ENCODE measurements around the gene MED13. TPM values are rescaled to one million over a fixed set of nuclear protein-coding genes. Genes with fewer than 3 reads are reported as not detected.

MED13 gene
- total RNA-seq, 1 experiment from 2014 or later = 77.6 TPM

DNA sequence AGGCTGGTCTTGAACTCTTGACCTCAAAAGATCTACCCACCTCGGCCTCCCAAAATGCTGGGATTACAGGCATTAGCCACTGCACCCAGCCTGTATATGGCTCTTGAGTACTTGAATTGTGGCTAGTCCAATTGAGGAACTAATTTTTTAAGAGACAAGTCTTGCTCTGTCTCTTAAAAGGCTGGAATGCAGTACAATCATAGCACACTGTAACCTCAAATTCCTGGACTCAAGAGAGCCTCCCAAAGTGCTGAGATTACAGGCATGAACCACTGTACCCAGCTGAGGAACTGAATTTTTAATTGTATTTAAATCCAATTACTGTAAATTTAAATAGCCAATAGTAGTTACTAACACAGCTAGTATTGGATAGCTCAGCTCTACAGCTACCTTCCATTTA, 50.6 kb downstream of the MED13 start:
- peaks cover 1% of the 10 kb centered on the region; the same call in 1 of the 2 replicates for H3K36me3 ChIP-seq (ENCODE audit: control insufficient read depth, insufficient read depth, low read length)
- no peak for DNase-seq
- H3K9me3 ChIP-seq = no peaks in the 10 kb centered on the region
- no peaks in the 10 kb centered on the region for H3K4me1 ChIP-seq
- H3K9me3 Mint-ChIP-seq (ENCODE audit: unreplicated experiment) = no peaks in the 10 kb centered on the region
- no peaks in the 10 kb centered on the region for H3K27me3 ChIP-seq (replicated peaks; ENCODE audit: control insufficient read depth, insufficient read depth, low read length)
- no peak overlapping the region for H3K4me3 Mint-ChIP-seq (ENCODE audit: unreplicated experiment)
- H3K4me1 Mint-ChIP-seq (ENCODE audit: low read depth, unreplicated experiment) = no peaks in the 10 kb centered on the region
- H3K27ac Mint-ChIP-seq (ENCODE audit: unreplicated experiment) = no peak overlapping the region
- H3K27me3 Mint-ChIP-seq (ENCODE audit: insufficient read depth, unreplicated experiment) = no peaks in the 10 kb centered on the region
- CTCF ChIA-PET = no interaction called here
- BruUV-seq (replicated peaks) = no TSS peak
- TF ChIP-seq, protein P1, sequence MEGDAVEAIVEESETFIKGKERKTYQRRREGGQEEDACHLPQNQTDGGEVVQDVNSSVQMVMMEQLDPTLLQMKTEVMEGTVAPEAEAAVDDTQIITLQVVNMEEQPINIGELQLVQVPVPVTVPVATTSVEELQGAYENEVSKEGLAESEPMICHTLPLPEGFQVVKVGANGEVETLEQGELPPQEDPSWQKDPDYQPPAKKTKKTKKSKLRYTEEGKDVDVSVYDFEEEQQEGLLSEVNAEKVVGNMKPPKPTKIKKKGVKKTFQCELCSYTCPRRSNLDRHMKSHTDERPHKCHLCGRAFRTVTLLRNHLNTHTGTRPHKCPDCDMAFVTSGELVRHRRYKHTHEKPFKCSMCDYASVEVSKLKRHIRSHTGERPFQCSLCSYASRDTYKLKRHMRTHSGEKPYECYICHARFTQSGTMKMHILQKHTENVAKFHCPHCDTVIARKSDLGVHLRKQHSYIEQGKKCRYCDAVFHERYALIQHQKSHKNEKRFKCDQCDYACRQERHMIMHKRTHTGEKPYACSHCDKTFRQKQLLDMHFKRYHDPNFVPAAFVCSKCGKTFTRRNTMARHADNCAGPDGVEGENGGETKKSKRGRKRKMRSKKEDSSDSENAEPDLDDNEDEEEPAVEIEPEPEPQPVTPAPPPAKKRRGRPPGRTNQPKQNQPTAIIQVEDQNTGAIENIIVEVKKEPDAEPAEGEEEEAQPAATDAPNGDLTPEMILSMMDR (IDR thresholded peaks at IDR 0.05; ENCODE audit: insufficient read depth in 1 of 2, low read depth in 1 of 2, low read length in 1 of 2, severe bottlenecking in 1 of 2, unreplicated experiment in 1 of 2) = no peak
- intact Hi-C loops (cut with micrococcal nuclease; ENCODE audit: unreplicated experiment) = no loop called here
- peaks cover 74% of the 10 kb centered on the region for H3K36me3 Mint-ChIP-seq (ENCODE audit: insufficient read depth, unreplicated experiment)
- POLR2A ChIA-PET = no interaction called here
- H3K4me3 ChIP-seq (ENCODE audit: low read depth, low read length) = no peak overlapping the region

DNA sequence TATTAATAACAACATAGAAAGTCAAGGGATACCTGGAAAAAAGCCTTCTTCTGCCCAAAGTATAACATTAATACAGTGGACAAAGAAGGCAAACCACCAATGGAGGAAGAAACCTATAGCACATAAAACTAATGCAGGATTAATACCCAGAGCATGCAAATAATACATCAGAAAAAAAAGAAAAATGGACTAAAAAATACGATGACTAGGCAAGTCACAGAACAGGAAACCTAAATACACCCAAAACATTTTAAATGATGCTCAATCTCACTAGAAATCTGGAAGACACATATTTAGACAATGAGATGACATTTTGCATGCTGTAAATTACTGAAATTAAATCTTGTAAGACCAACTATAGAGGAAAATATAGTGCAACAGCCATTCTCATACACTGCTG, 55.9 kb downstream of the MED13 start:
- intact Hi-C loops (cut with micrococcal nuclease; ENCODE audit: unreplicated experiment) = no loop called here
- H3K27ac Mint-ChIP-seq (ENCODE audit: unreplicated experiment) = no peak overlapping the region

DNA sequence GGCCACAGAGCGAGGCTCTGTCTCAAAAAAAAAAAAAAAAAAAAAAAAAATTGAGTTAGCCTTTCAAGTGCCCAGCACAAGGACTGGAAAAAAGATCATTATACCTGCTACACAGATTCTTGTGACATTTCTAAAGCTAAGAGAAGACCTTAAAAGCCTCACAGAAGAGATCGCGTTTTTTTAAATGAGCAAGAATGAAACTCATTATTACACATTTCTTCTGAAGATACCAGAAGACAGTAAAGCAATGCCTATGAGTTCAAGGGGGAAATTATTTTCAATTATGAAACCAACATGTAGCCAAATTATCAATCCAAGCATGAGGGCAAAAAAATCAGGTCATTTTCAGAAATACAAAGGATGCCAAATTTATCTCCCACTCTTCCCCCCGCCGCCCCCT, 56.8 kb downstream of the MED13 start:
- Mint-ChIP-seq H3K36me3 (ENCODE audit: insufficient read depth, unreplicated experiment) (peaks cover 100% of the 10 kb centered on the region), H3K4me1 (ENCODE audit: low read depth, unreplicated experiment) (no peaks in the 10 kb centered on the region), H3K9me3 (ENCODE audit: unreplicated experiment) (no peaks in the 10 kb centered on the region), H3K4me3 (ENCODE audit: unreplicated experiment) (no peak overlapping the region), H3K27me3 (ENCODE audit: insufficient read depth, unreplicated experiment) (no peaks in the 10 kb centered on the region), H3K27ac (ENCODE audit: unreplicated experiment) (no peak overlapping the region)
- Histone ChIP-seq H3K4me3 (ENCODE audit: low read depth, low read length) (no peak overlapping the region), H3K9me3 (no peaks in the 10 kb centered on the region), H3K4me1 (no peaks in the 10 kb centered on the region), H3K27me3 (replicated peaks; ENCODE audit: control insufficient read depth, insufficient read depth, low read length) (no peaks in the 10 kb centered on the region), H3K36me3 (ENCODE audit: control insufficient read depth, insufficient read depth, low read length) (no peaks in the 10 kb centered on the region)
- DNase-seq = no peak
- POLR2A ChIA-PET = interaction anchor here (0.7 kb wide), 1 partner anchor 1798 kb away, joined by 4 read pairs; no protein-coding TSS in a partner anchor
- TF ChIP-seq, protein P1 (IDR thresholded peaks at IDR 0.05; ENCODE audit: insufficient read depth in 1 of 2, low read depth in 1 of 2, low read length in 1 of 2, severe bottlenecking in 1 of 2, unreplicated experiment in 1 of 2) = no peak
- CTCF ChIA-PET = interaction anchor here (0.7 kb wide), 1 partner anchor 101 kb away, joined by 3 read pairs; no protein-coding TSS in a partner anchor
- BruUV-seq (replicated peaks) = no TSS peak
- intact Hi-C loops (cut with micrococcal nuclease; ENCODE audit: unreplicated experiment) = no loop called here

More for the DNA sequence above, 55.9 kb downstream of the MED13 start:
- H3K36me3 Mint-ChIP-seq (ENCODE audit: insufficient read depth, unreplicated experiment) = peaks cover 100% of the 10 kb centered on the region
- Histone ChIP-seq H3K27me3 (replicated peaks; ENCODE audit: control insufficient read depth, insufficient read depth, low read length) (no peaks in the 10 kb centered on the region), H3K36me3 (ENCODE audit: control insufficient read depth, insufficient read depth, low read length) (no peaks in the 10 kb centered on the region), H3K4me3 (ENCODE audit: low read depth, low read length) (no peak overlapping the region), H3K9me3 (no peaks in the 10 kb centered on the region), H3K4me1 (no peaks in the 10 kb centered on the region)
- CTCF ChIA-PET = no interaction called here
- TF ChIP-seq, protein P1 (IDR thresholded peaks at IDR 0.05; ENCODE audit: insufficient read depth in 1 of 2, low read depth in 1 of 2, low read length in 1 of 2, severe bottlenecking in 1 of 2, unreplicated experiment in 1 of 2) = no peak
- no peak overlapping the region for H3K4me3 Mint-ChIP-seq (ENCODE audit: unreplicated experiment)
- DNase-seq = no peak
- H3K4me1 Mint-ChIP-seq (ENCODE audit: low read depth, unreplicated experiment) = no peaks in the 10 kb centered on the region
- POLR2A ChIA-PET = no interaction called here
- H3K27me3 Mint-ChIP-seq (ENCODE audit: insufficient read depth, unreplicated experiment) = no peaks in the 10 kb centered on the region
- no peaks in the 10 kb centered on the region for H3K9me3 Mint-ChIP-seq (ENCODE audit: unreplicated experiment)
- no TSS peak for BruUV-seq (replicated peaks)

Measured in Caco-2 (cell line).